ENCODE results near the gene KDM7A. TPM values are rescaled to one million over a fixed set of nuclear protein-coding genes. Genes with fewer than 3 reads are reported as not detected.

KDM7A gene
- polyA plus RNA-seq, 2 of the 4 experiments (the other 2 are of a cell fraction), result 1.4 to 4.1 TPM

- TF ChIP-seq SREBF2 (IDR thresholded peaks at IDR 0.05) (no peak), BCL3 (IDR thresholded peaks at IDR 0.05) (no peak), CEBPB (IDR thresholded peaks at IDR 0.05) (no peak), RAD21 (conservative IDR thresholded peaks at IDR 0.05 in 1 of 2, IDR thresholded peaks at IDR 0.05 in 1 of 2) (no peak), ESRRA (IDR thresholded peaks at IDR 0.05; ENCODE audit: borderline replicate concordance, low read length) (no peak), POLR2A (IDR thresholded peaks at IDR 0.05; ENCODE audit: low read length) (no peak), E2F6 (IDR thresholded peaks at IDR 0.05; ENCODE audit: borderline replicate concordance, low read depth) (no peak), NFE2L2 (conservative IDR thresholded peaks at IDR 0.05; ENCODE audit: low read length) (no peak), CHD4 (IDR thresholded peaks at IDR 0.05; ENCODE audit: borderline replicate concordance) (no peak), ZSCAN20 (CRISPR knock-in tag; IDR thresholded peaks at IDR 0.05) (no peak), RFX5 (IDR thresholded peaks at IDR 0.05) (no peak), MAZ (IDR thresholded peaks at IDR 0.05; ENCODE audit: borderline replicate concordance, low read depth, low read length) (no peak), ELK1 (IDR thresholded peaks at IDR 0.05; ENCODE audit: low read depth, low read length) (no peak), MAX (IDR thresholded peaks at IDR 0.05) (no peak), PHF8 (IDR thresholded peaks at IDR 0.05; ENCODE audit: borderline replicate concordance, low read depth) (no peak), GATA3 (IDR thresholded peaks at IDR 0.05; ENCODE audit: borderline replicate concordance) (no peak), JUNB (IDR thresholded peaks at IDR 0.05) (no peak), JUN (IDR thresholded peaks at IDR 0.05) (no peak), ATOH8 (CRISPR knock-in tag; IDR thresholded peaks at IDR 0.05; ENCODE audit: low read depth) (no peak)
- Histone ChIP-seq H3K4me1 (peaks cover 28% of the 10 kb centered on the region), H3K4me3 (no peak overlapping the region), H3K9me3 (no peaks in the 10 kb centered on the region), H3K4me2 (peak overlapping the region; percentile 54), H3K27ac (peak overlapping the region in 1 of 2 experiments; percentile 58; a peak in 3 of 6 replicates)
- POLR2A ChIA-PET, result no interaction called here
- 85% methylated on average over 3 of the region's 3 CpGs for WGBS (ENCODE audit: missing lambda C conversion rate)
- CTCF ChIA-PET, result interaction anchor here (0.8 kb wide), 1 partner anchor 415 kb away, joined by 3 read pairs; no protein-coding TSS in a partner anchor
- FAIRE-seq (no peak), DNase-seq (ENCODE audit: low read depth in 1 of 2, low spot score in 1 of 2) (no peak), ATAC-seq (no peak)
Measured at GRCh38 chr7:140060243-140060630, 116.5 kb downstream of the KDM7A start.

- FAIRE-seq, result no peak
- ChIA-PET CTCF (interaction anchor here (0.8 kb wide), 1 partner anchor 414 kb away, joined by 3 read pairs; no protein-coding TSS in a partner anchor), POLR2A (interaction anchor here (0.6 kb wide), 1 partner anchor 256 kb away, joined by 3 read pairs; no protein-coding TSS in a partner anchor)
- Histone ChIP-seq H3K9me3 (no peaks in the 10 kb centered on the region), H3K4me2 (peak overlapping the region; percentile 54), H3K4me3 (no peak overlapping the region), H3K4me1 (peaks cover 28% of the 10 kb centered on the region), H3K27ac (peak overlapping the region in 1 of 2 experiments; percentile 58; a peak in 4 of 6 replicates)
- DNase-seq (ENCODE audit: low read depth in 1 of 2, low spot score in 1 of 2), result peak; percentile 60 to 81
- 68% methylated on average over 12 of the region's 12 CpGs for WGBS (ENCODE audit: missing lambda C conversion rate)
- ATAC-seq, result peak; percentile 55 to 73; a peak in 5 of 6 replicates
- TF ChIP-seq HES2 (IDR thresholded peaks at IDR 0.05) (no peak), ZFP36 (IDR thresholded peaks at IDR 0.05; ENCODE audit: borderline replicate concordance, partially characterized antibody) (no peak), FOSB (CRISPR knock-in tag; IDR thresholded peaks at IDR 0.05) (no peak), KDM5A (IDR thresholded peaks at IDR 0.05) (no peak), FOSL2 (IDR thresholded peaks at IDR 0.05) (no peak), FOSL2 (CRISPR knock-in tag; IDR thresholded peaks at IDR 0.05) (peak; percentile 29; the same call in 1 of the 2 replicates), CTCF (IDR thresholded peaks at IDR 0.05) (no peak), JUNB (IDR thresholded peaks at IDR 0.05) (0 out of 2 replicates have a peak, but pooled peaks have one; percentile 25), USF2 (IDR thresholded peaks at IDR 0.05) (no peak), PBX3 (IDR thresholded peaks at IDR 0.05) (no peak), SREBF2 (IDR thresholded peaks at IDR 0.05) (no peak)
Measured at GRCh38 chr7:140059273-140060242, 117.2 kb downstream of the KDM7A start.

Measured in A549 (cell line).